Activated naive CD4-positive, alpha-beta T cell (primary cell): ENCODE data around the gene SYNJ2.

Experiments used
- DNase-seq, 4 experiments: peaks; one replicate each; lab custom pipeline; 2025; lab: John Stamatoyannopoulos, UW

SYNJ2 gene

DNA sequence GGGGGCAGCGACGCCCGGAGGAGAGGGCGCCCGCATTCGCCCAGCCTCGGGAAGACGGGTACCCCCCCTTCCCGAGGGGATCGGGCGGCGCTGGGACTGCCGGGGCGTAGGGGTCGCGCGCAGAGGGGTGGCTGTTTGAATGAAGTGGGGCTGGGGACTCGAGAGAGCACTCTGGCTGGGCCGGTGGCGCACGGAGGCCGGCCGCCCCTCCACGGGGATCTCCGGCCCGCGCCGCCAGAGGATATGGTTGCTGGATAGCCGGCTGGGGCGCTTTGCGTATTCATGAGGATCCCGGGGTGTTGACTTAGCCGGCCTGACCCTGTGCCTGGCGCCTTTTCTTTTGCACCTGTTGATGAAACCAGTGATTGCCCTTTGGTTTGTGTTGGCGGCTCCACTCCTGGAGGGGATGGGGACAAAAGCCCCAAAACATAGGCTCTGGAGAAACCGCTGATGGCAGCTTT lies 469 bp downstream of the SYNJ2 start:
- no peak for DNase-seq

DNA sequence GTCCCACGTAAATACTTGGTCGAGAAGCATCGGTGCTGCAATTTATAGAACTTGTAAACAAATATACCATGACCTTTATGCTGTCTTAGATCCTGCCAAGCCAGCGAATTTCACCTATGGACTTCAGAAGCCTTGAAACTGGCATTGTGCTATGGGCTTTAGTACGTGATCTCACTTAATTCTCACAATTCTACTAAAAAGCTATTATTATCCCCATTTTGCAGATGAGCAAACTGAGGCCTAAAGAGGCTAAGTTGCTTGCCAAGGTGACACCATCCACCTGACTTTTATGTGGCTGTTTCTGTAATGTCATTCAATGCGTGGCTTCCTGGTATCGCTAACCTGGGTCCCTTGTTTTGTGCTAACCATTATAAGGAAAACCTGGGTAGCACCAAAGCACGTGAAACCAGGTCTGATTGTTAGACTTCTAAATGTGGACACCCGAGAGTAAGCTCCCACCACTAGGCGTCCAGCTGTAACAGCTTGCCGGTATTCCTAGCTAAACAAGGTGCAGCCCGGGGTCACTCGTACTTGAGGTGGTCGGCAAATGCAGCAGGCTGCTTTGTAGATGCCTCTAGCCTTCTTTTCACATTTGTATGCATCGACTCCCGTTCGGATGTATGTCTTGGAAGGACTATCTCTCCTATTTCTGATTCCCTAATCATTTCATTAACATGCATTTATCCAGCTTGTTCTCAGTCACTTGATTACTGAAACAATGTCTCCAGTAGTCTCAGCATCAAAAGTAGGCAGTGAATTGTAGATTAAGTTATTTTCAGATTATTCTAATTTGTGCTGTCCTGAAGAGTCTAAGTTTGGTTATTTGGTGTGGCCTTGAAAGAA lies 1.1 kb downstream of the SYNJ2 start:
- DNase-seq = no peak

DNA sequence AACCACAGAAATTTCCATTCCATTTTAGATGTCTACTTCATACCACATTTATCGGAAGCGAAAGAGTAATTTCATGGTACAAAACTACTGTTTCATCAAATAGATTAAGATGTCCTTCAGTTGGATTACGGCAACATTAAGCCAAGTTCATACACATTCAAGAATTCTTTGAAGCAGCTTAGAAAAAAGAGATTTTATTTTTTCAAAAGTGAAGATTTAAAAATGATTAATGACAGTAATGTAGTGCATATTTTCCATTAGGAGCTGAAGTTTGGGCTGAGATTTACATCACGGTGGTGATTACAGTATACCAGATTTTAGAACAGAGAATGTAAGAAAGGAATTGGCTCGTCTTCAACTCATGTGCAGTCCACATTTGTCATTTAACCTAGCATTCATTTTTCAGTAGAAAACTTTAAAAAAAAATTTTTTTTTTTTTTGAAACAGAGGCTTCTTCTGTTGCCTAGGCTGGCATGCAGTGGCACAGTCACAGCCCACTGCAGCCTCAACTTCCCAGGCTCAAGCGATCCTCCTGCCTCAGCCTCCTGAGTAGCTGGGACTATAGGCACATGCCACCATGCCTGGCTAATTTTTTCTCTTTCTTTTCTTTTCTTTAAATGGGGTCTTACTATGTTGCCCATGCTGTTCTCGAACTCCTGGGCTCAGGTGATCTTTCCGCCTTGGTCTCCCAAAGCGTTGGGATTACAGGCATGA lies 1.9 kb downstream of the SYNJ2 start:
- no peak for DNase-seq

DNA sequence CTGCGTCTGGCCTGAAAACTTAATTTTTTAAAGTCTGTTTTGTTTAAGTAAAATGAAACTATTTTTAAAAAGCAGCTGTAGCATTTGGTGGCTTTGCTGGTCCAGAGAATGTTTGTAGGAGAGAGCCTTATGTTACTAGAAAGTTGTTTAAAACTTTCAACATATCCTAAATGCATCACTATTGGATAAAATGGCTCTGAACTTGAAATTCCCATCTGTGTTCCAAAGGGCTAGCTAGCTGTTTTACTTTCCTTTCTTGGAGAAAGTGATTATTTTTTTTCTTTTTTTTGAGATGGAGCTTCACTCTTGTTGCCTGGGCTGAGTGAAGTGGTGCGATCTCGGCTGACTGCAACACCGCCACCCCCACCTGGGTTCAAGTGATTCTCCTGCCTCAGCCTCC lies 2.5 kb downstream of the SYNJ2 start:
- DNase-seq = no peak

DNA sequence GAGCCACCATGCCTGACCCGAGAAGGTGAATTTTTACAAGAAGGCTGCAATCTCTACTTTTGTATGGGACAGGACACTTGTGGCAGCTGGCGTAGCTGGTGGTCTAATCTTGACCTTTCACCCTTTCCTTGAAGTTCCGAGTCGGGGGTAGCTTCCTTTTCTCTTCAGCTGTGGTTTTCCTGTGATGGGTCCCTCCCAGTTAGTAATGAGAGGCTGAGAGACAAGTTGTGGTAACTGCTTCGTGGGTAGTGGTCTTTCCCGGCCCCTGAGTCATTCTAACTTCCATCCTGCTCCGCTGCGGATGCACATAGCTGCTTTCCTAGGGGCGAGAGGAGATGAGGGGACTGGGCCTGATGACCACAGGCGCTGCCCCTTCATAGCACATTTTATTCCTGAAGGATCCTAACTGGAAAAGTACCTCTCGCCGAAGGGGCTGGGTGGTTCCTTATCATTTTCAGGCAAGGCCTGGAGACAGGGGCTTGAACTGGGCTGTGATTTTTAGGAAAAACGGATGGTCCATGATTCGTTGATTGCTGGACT lies 3.1 kb downstream of the SYNJ2 start:
- DNase-seq = no peak

DNA sequence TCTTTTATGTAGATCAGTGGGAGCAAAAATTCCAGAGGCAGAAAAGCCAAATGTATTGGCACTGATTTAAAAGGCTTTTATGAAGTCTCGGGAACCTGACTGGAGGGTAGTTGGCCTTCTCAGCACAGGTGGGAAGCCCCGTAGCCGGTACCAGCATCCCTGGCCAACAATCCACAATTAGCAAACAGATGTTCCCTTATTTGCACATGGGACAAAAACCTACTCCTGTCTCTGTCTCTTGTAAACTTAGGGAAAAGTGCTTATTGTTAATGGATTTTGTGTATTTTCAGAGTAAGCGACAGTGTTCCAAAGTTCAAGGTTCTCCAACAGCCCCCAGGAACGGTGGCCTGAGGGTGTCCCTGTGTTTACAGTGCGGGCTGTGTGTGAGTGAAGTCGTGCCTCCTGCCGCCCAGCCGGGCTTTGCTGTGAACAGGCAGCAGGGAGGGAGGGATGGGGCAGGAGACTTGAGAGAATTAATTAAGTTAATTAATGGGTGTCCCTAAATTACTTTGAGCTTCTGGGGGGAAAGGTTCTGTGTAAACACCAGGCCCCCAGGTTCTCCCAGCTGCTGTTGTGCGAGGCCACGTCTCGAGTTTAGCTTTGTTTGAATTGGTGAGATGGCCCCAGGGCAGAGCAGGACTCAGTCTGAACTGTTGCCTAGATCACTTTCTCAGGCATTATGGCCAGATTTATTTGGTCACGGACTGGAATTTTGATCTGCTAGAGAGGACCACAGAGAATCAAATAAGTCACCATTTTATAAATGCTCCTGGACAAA lies 3.9 kb downstream of the SYNJ2 start:
- no peak for DNase-seq

DNA sequence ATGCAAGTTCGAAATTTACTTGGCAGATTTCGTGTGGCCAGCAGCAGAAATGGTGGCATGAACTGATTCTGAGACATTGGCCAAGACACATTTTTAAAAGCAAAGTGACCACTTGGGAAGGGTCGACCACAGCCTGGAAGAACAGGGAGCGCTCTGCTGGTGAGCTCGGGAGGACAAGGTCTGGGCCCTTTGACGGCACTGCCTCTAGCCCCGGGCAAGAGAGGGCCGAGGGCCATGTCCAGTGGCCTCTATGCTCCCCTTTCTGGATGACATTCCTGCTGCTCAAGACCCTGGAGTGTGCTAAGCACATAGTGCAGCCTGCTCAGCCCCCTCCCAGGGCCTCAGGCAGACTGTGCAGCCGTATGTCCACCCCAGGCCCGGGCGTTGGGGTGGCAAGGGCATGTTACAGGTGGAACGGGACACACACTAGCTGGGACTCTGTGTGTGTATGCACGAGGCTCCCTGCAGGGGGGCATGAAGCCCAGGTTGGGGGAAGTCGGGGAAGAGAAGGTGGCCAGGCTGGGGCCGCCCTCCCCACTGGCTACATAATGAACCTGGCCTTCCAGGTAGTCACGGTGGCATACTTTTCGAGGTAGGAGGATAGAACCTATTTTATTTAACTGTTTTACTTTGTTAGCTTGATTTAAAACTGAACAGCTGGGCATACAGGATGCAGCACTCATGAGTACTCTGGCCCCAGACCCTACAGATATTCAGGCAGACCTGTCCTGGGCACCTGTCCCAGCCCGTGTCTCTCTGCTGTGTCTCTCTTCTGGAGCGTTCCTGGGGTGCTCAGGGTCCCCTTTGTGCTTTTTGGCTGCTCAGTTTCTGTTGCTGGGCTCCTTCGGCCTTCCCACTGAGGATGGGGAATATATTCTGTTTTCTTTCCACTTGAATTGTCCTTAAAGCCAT lies 6.4 kb downstream of the SYNJ2 start:
- no peak for DNase-seq

DNA sequence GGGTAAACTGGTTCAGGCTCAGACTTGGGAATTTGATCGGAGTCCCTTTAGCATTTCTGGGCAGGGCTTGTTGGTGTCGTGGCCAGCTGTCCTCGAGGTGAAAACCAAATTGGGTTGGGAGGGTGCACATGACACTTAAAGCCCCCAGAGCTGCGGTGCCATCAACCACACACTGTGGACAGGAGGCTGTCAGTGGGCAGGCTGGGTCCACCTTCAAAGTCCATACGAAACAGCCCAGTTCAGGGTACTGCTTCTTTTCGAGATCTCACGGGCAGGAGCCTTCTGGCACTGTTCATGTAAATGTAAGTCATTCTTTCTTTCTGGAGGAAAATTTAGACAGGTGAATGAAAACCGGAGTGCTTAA lies 7.0 kb downstream of the SYNJ2 start:
- DNase-seq = no peak

DNA sequence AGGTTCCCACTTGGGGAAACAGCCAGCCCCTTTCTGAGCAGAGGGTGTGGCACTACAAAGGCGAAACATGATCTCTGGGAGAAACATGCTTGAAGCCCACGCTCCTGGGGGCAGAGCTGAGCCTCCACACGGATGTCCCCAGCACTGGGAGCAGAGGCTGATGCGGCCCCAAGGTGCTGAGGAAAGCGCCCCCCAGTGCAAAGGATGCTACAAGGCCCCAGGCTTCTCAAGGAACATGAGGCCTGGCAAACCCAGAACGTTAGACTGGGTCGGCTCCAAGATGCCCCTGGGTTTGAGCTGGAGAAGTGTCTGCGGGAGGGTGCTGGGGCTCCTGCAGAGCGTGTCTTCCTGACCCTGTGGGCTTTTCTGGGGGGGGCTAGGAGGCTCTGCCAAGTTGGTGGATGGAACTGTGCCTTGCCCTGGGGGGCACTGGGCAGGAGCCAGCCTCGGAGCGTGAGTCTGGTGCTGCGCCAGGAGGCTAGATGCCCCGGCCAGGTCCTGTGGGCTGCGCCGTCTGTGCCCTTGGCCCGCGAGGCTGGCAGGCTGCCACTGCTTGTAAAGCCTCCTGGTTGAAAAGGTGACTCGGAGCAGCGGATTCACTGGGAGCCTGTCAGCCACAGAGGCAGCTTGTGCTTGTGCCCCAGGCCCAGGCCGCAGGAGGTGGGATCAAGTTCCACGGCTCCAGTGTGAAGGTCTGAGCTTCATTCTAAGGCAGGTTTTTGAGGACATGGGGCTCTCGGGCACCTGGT lies 8.1 kb downstream of the SYNJ2 start:
- peak in 1 of 4 experiments; percentile 9 for DNase-seq

DNA sequence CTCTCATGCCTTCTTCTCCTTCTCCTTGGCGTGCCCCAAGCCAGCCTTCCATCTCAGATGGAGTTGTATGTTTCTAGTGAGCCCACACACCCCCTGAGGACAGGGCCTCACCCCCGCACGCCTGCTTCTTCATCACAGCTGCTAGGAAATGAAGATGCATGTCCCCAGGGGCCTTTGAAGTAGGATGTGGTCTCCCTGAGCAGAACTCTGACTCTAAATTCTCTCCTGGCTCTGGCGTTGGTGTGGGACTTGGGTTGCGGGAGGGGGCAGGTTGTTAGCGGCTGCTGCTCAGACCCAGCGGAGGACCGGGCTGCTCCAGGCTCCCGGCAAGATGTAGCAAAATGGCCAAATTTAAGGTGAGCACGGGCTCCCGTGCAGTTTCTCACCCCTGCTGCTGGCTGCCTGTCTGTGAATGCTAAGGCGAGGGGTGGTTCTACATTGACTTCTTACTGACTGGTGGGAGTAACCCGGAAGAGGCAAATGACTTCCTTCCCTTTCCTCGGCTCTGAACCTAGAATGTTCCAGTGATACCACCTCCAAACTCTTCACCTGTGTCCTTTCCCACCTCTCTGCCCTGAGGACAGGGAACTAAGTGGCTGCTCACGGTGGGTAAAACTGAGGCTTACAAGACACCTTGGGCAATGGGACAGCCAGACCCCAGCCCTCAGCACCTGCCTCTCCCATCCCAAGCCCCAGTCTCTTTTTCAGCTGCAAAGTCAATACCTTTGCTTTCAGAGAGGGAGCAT lies 8.8 kb downstream of the SYNJ2 start:
- peak in 1 of 4 experiments; percentile 23 for DNase-seq

DNA sequence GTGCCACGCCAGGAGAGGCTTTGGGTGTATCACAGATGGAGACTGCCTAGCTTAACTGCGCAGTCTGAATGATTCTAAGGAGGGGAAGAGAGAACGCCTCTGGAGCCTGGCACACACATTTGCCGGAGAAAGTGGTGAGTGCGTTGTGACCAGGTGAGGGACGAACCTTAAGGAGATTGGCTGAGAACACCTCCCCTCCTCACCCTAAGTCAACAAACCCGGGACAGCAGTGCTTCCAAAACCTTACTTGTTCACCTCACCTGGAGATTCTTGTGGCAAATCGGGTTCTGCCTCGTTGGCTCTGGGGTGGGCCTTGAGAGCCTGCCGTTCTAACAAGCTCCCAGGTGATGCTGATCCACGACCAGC lies 9.4 kb downstream of the SYNJ2 start:
- no peak for DNase-seq

DNA sequence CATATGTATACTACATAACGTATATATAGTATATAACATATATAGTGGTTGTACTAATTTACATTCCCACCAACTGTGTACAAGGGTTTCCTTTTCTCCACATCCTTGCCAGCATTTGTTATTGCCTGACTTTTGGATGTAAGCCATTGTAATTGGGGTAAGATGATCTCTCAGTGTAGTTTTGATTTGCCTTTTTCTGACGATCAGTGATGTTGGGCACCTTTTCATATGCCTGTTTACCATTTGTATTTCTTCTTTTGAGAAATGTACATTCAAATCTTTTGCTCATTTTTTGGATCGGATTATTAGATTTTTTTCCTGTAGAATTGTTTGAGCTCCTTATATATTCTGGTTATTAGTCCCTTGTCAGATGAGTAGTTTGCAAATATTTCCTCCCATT lies 11.4 kb downstream of the SYNJ2 start:
- no peak for DNase-seq

DNA sequence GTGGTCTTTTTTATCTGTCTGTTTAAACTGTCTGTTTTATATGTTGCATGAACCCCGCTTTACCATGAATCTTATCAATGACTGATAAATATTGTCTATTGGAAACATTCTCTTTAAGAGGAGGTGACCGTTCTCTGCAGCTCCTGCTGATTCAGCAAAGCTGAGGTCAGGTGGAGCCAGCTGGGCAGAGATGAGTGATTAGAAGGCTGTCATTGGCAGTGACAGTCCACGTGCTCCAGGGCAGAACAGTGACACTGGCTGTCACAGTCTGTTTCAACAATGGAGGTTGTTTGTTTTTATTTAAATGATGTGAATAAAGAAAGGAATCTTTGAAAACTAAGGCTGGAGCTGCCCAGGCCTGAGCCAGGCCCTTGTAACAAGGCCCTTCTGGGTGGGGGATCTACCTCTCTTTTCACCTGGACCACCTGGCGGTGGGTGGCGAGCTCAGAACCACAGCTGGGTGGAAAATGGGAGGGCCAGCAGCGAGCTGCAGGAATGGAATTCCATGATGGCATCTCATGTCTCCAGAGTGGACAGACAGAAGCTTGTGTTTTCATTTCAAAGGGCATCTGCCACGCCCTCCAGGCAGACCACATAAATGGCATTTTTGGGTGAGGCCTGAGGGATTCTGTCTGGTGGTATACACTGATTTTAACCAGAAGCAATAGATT lies 12.6 kb downstream of the SYNJ2 start:
- no peak for DNase-seq

DNA sequence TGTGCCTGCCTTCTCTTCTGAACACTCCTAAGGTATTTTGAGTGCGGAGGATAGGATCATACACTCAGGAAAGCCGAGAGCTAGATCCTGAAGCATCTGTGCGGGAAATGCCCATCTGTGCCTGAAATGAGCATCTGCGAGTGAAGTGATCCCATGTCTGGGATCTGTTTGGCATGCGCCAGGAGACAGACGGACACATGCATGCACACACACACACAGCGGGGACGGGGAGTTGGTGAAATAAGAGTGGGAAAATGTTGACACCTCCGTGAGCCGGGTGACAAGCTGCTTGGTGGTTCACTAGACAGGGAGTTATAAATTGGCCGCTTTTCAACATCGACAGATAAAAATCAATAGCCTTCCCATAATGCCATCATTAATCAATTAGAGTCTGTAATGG lies 13.8 kb downstream of the SYNJ2 start:
- DNase-seq = no peak

DNA sequence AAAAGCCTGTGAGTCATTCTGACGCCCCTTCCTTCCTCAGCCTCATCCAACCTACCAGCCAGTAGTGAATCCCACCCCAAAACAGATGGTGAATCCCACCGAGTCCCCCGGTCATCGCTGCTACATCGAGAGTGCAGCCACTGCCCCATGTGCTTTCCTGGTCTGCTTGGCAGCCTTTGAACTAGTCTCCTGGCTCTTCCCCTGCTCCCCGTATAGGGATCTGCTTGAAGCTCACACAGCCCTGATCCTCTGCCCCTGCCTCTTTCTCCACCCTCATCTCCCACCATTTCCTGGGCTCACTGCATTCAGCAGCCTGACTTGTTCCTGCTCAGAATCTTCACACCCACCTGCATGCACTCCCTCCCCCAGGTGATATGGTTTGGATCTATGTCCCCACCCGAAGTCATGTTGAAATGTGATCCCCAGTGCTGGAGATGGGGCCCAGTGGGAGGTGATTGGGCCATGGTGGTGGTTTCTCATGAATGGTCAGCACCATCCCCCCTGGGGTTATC lies 14.6 kb downstream of the SYNJ2 start:
- no peak for DNase-seq

DNA sequence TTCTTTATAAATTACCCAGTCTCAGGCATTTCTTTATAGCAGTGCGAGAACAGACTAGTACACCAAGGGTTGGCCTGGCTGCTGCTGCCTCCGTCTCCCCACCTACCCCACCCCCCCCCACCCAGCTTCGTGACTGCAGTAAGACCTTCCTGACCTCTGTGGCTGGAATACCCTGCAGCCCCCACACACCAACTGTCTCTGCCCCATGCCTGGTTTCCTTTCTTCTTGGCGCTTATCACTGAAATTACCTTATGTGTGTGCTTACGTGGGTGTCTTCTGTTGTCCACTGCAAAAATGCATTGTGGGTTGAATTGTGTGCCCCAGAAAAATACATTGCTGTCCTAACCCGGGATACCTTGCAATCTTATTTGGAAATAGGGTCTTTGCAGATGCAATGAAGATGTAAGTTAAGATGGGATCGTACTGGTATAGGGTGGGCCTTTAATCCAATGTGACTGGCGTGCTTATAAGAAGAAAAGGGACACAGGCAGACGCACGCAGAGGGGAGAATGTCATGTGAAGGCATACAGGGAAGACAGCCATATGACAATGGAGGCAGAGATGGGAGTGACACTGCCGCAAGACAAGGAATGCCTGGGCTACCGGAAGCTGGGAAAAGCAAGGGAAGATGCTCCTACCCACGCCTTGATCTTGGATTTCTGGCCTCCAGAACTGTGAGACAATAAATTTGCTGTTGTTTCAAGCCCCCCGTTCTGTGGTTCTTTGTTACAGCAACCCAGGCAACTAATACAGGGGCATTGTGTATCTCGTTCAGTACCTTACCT lies 15.4 kb downstream of the SYNJ2 start:
- DNase-seq = no peak

DNA sequence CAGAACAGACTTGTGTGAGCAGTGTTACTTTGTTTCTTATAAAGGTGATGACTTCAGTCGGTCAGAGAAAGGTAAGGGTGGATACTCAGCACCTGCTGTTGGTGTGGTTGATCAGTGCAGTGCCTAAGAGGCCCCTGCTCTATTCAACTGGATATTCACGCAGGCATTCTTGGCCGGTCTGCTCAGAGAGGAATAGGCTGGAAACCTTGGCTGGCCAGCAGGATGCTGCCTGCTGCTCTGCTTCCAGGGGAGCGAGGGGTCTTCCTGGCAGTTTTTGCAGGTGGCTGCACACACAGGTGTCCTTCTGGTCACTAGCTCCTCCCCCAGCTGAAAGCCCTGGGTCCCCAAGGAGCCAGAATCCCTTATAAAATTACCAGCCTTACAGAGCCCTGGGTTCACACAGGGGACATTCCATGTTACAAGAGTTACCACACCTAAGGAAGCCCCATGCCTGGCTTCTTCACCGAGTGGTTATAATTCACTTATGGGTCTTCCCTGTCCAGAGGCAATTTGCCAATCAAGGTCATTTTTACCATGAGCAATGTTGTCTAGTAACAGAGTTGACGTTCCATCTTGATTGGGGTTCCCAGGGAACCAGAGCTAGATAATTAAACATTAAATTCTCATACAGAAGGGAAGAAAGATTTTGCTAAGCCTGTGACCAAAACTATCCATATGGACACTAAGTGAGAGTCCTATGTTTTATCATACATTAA lies 16.4 kb downstream of the SYNJ2 start:
- DNase-seq = no peak

DNA sequence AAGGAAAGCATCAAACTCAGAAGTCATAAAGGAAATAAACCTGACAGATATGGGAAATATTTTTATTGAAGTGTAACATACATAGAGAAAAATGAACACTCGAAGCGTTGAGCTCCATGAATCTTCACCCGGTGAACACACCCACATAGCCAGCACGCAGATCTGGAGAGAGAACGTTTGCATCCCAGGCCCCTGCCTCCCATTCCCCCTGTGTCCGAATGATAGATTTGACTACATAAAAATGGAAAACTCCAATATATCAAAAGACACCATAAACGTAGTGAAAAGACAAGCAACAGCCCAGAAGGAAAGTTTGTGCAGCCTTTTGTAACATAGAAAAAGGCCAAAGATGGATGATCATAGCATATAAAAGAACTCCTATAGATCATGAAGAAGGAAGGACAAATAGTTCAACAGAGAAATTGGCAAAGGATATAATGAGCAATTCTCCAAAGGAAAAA lies 17.1 kb downstream of the SYNJ2 start:
- no peak for DNase-seq
